G401.6 (cell line): Measurements from ENCODE around the gene MAGEC1.
"Not testable (repeated sequence)": the region's sequence is repeated elsewhere in the genome, so short reads cannot be mapped to it uniquely, and the experiment has no call there.

Experiments
- FAIRE-seq: peaks from 2 replicates; lab custom pipeline; 2012; peaks lifted over from hg19 to GRCh38; lab: Jason Lieb, UNC

MAGEC1 gene, protein sequence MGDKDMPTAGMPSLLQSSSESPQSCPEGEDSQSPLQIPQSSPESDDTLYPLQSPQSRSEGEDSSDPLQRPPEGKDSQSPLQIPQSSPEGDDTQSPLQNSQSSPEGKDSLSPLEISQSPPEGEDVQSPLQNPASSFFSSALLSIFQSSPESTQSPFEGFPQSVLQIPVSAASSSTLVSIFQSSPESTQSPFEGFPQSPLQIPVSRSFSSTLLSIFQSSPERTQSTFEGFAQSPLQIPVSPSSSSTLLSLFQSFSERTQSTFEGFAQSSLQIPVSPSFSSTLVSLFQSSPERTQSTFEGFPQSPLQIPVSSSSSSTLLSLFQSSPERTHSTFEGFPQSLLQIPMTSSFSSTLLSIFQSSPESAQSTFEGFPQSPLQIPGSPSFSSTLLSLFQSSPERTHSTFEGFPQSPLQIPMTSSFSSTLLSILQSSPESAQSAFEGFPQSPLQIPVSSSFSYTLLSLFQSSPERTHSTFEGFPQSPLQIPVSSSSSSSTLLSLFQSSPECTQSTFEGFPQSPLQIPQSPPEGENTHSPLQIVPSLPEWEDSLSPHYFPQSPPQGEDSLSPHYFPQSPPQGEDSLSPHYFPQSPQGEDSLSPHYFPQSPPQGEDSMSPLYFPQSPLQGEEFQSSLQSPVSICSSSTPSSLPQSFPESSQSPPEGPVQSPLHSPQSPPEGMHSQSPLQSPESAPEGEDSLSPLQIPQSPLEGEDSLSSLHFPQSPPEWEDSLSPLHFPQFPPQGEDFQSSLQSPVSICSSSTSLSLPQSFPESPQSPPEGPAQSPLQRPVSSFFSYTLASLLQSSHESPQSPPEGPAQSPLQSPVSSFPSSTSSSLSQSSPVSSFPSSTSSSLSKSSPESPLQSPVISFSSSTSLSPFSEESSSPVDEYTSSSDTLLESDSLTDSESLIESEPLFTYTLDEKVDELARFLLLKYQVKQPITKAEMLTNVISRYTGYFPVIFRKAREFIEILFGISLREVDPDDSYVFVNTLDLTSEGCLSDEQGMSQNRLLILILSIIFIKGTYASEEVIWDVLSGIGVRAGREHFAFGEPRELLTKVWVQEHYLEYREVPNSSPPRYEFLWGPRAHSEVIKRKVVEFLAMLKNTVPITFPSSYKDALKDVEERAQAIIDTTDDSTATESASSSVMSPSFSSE

DNA sequence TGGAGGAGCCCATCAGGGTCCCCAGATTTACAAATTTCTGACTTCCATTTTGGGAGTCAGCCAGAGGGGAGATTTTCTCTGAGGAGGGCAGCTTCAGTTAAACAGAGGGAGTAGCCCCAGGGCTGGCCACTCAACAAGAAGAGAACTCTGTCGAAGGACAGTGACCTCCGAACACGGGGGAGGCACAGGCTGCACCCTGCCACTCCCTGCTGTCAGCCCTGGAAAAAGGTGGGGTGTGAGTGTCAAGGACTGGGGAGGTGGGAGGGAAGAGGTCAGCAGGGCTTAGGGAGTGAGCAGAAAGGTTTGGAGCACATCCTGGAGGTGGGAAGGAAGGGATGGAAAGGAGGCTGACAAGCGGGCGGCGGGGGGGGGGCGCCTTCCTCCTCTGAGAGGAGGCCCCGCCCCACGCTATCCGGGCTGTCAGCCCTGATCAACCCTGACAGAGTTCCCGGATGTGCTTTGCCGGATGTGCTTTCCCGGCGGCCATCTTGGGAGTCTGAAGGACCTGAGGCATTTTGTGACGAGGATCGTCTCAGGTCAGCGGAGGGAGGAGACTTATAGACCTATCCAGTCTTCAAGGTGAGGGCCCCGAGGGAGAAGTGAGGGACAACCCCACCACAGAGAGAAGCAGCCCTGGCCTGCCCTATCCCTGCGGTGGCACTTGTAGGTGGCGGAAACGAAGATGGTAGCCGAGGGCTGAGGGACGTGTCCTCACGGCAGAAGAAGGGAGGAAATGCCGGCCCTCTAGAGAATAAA lies at the start of gene MAGEC1:
Gene MAGEC1 (plus strand): TSS at position 495 of the 756 bp plus-strand sequence. CDS start 1,179 bp downstream, outside the sequence.
- no peak for FAIRE-seq

DNA sequence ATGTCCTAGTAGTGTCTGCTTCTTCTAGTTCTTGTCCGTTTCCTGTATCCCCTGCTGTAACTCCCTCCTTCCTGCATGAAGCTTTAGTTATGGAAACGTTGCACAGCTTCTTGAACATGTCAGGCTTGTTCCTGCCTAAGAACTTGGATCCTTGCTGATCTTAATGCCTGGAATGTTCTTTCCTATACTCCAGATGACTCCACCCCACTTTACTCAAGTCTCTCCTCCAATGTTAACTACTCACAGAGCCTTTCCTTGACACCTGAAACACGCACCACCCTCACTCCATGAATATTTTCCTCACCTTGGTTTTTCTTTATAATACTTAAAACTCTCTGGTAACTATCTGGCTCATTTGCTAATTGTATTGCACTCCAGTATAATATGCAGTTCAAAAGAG lies 46.2 kb upstream of the MAGEC1 start:
- no peak for FAIRE-seq

DNA sequence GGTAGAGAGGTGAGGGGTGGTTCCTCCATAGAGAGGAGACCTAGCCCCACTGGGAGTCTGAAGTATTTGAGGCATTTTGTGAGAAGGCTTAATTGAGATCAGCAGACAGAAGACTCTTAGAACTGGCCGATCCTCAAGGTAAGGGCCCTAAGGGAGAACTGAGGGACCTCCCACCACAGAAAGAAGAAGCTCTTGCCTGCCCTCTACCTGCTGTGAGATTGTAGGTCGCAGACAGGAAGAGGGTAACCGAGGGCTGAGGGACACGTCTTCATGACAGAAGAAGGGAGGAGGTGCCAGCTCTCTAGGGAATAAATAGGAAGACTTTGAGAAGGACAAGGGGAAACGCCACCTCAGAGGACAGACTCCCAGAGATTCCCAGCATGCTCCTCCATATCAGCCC lies 24.1 kb upstream of the MAGEC1 start:
- no peak for FAIRE-seq

DNA sequence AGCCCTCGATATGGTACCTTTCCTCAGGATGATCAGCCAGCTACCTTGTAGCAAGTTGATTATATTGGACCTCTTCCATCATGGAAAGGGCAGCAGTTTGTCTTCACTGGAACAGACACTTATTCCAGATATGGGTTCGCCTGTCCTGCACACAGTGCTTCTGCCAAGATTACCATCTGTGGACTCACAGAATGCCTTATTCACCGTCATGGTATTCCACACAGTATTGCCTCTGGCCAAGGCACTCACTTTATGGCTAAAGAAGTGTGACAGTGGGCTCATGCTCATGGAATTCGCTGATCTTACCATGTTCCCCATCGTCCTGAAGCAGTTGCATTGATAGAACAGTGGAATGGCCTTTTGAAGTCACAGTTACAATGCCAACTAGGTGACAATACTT lies 14.9 kb upstream of the MAGEC1 start:
- not testable (repeated sequence) for FAIRE-seq

DNA sequence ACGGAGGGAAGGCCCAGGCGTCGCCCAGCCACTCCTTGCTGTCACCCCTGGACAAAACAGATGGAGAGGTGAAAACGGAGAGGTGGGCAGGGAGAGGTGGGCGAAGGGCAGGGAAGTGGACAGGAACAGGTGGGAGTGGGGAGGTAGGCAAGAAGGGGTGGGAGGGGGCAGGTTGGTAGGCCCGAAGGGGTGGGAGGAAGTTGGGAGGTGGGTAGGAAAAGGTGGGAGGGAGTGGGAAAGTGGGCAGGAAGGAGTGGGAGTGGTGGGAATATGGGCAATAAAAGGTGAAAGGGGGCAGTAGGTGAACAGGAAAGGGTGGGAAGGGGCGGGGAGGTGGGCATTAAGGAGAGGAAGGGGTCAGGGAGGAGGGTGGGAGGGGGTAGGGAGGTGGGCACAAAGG lies 9.0 kb upstream of the MAGEC1 start:
- no peak for FAIRE-seq

DNA sequence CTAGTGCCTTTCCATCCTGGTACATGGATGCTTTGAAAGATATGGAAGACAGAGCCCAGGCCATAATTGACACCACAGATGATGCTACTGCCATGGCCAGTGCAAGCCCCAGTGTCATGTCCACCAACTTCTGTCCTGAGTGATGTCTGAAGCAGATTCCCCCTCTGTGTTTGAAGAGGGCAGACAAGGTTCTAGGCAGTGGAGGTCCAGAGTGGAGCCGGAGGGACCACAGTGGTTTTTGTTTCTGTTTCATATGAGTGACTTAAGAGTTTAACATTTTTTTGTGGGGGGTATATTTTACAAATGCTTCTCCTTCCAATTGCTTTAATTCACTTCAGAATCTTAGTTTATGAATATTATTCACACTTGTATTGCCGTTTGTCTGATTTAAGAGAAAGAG lies 6.0 kb upstream of the MAGEC1 start:
- FAIRE-seq, result no peak

DNA sequence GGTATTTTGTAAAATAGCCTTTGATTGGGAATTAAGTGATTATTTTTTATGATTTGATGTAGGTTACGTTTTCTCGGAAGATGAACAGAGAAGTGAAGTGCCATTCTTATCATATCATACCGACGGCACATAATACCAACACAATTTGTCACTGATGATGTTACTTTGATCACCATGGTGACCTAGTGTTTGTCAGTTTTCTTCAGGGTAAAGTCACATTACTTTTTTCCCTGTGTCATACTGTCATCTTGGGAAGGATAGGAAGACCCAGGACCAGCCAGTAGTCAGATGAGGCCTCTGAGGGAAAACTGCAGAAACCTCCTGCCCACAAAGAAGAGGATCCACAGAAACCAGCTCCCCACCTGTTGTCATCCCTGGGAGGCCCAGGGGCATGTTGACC lies 1.3 kb upstream of the MAGEC1 start:
- no peak for FAIRE-seq

DNA sequence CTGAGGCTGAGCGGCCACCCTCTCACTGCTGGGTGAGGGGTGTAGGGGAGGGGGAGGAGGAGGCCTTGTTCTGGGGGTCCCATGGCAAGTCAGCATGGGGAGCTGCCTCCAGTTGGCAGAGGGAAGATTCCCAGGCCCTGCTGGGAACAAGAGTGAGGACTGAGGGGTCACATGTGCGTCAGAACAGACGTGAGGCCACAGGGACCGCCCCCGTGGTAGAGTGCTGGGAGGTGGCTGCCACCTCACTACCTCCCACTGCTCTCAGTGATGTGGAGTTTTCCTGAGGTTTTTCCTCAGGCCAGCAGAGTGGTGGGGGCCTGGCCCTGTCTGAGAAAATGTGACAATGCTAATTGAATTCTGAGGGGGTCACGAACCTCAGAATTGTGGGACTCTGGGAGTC lies 568 bp downstream of the MAGEC1 start:
- no peak for FAIRE-seq

DNA sequence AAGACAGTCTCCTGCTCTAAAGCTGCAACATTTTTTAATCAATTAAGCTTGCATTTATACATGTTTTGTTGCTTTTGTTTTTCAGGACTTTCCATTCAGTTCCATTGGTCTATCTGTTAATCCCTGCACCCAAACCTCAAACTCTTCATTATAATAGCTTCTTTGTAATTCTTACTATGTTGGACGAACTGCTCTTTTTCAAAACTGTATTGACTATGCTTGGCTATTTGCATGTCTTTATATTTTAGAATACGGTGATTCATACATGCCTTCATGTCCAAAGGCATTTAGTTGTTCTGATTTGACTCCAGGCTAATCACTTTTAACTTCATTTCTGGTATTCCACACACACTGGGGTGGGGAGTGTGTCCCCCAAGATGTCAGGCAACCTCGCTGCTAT lies 14.1 kb downstream of the MAGEC1 start:
- no peak for FAIRE-seq

DNA sequence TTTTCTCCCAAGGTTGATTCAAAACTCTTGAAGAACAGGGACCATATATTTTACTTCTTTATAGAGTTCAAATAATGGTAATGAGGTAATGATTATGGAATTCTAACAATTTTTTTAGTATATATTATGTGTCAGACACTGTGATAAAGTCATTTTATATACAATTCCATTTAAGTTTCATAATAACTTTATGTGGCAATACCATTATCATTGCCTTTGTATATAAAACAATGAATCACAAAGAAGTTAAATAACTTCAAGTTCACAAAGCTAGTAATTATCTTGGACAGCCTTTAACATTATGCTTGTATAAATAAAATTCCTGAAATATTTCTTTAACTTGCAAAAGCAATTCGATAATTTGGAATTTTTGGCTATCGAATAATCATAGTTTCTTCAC lies 20.6 kb downstream of the MAGEC1 start:
- FAIRE-seq, result no peak

DNA sequence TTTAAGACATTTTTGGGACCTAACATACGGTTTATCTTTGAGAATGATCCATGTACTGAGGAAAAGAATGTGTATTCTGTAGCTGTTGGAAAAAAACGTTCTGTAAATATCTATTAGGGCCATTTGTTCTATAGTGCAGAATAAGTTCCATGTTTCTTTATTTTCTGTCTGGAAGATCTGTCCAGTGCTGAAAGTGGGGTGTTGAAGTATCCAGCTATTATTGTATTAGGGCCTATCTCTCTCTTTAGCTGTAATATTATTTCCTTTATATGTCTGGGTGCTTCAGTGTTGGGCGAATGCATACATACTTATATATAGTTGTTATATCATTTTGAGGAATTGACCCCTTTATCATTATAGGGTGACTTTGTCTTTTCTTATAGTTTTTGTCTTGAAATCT lies 24.7 kb downstream of the MAGEC1 start:
- no peak for FAIRE-seq

DNA sequence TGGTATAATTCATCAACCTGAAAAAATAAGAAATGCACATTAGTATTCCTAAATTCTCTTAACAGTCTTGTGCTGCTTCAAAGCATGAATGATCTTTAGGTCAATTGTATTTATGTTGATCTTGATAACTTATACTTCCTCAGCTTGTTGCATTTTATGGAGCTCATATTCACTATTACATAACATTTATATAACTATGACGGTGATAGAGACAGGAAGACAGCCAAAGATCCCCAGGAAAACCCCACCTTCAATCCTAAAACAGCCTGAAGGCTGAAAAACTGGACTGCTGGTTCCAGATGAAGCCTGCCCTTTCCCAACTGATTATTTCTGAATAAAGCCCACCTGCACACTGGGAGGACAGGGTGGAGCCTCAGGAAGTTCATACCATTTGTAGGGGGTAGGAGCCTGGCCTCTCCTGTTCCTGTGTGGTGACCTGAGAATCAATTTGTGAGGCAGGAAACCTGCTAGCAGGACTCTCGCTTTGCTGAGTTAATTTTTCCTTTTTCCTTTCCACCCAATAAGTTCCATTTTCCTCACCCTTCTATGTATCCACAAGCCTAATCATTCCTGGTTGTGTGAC lies 30.5 kb downstream of the MAGEC1 start:
- no peak for FAIRE-seq

DNA sequence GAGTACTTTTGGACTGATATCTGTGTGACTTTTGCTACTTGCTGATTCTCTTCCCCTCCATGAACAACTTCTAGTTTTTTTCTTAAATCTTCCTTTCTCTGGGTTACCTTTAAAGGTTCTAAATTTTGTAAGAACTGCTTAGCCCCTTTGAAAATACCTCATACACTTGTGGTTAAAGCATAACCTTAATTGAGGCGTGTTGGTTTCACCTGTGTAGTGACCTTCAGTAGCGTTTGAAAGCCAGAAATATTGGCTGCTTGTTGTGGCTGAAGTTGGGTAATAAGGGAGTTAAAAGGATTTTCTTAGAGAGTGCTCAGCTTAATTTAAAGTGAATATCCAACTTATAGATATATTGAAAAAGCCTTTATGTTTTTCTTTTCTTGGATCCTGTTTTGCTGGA lies 32.0 kb downstream of the MAGEC1 start:
- FAIRE-seq, result no peak

DNA sequence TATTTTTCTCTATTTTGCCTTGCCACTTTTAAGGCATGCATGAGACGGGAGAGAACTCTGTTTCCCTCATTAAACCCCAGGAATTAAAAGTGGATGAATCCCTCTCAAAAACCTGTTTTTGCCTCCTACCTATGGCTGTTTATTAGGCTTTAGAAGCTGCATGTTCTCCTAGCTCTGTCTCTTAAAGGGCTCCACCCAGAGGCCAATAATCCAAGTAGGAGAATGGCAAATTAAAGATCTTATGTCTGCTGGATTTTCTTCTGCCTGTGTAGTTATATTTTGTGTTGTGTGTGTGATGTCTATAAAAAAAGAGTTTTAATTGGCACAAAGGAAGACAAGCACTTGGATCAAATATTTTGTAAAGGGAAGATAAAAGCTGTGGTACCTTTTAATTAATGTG lies 32.4 kb downstream of the MAGEC1 start:
- no peak for FAIRE-seq

DNA sequence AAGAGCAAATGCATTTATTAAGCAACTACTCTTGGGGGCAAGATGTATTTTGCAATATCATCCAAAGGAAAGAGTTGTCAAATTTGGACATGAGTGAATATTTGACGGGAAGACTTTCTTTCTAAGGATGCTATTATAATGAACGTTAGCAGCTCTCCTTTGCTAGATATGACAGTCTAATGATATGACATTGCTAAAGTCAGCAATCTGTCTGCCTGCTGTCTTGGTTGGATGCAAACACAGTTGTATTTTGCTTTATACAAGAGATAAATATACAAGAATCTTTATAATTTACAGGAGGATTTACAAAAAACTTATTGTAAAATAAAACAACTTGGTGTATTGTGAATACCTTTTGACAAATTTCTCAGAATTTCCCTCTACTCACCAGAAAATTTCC lies 37.5 kb downstream of the MAGEC1 start:
- no peak for FAIRE-seq

DNA sequence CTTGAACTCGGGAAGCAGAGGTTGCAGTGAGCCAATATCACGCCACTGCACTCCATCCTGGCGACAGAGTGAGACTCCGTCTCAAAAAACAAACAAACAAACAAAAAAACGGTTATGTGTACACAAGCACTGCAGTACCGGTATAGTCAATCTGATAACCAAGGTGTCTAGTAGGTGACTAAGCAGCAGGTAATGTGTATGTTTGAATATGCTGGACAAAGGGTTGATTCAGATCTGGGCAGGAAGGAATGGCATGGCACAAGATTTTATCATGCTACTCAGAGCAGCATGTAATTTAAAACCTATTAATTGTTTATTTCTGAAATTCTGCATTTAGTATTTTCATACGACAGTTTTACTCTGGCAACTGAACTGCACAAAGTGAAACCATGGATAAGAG lies 41.7 kb downstream of the MAGEC1 start:
- no peak for FAIRE-seq

DNA sequence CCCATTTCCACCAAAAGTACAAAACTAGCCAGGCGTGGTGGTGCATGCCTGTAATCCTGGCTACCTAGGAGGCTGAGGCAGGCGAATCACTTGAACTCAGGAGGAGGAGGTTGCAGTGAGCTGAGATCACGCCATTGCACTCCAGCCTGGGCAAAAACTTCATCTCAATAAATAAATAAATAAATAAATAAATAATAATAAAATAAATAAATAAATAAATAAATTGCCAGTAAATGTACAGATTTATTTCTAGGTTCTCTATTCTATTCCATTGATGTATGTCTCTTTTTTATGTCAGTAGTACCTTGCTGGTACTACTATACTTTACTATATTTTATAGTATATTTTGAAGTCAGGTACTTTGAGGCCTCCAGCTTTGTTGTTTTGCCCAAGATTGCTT lies 43.7 kb downstream of the MAGEC1 start:
- no peak for FAIRE-seq

DNA sequence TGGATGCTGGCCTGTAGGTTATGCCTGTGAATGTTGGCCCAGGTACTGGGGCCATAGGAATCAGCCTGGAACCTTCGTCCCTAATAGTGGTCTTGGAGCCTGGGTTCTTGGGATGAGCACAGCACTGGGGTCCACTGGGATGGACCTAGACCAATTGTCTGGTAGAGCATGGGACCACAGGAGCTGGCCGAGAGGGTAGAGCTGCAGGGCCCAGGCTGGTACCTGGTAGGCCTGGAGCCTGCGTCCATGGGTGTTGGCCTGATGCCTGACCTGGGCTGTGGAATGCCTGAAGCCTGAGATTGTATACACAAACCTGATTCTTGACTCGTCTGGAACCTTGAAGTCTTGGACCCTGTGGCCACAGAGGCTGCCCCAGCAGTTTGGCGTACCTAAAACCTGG lies 48.9 kb downstream of the MAGEC1 start:
- no peak for FAIRE-seq

DNA sequence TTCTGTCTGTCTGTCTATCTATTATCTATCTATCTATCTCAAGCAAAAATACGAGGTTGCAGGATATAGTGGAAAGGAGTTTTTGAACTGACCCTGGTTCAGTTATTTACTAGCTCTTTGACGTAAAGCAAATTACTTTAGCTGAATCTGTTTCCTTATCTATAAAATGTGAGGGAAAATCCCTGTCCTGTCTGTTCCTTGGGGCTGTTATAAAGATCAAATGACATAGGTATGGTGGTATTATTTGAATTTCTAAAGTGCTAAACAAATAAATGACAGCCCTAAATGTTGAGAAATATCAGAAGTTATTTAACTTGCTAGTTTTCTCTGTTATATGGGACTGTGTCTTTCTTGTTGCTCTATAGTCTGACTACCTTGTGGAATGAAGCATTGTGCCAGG lies 55.0 kb downstream of the MAGEC1 start:
- no peak for FAIRE-seq
